ENCODE data around the gene FIBCD1. TPM values are rescaled to one million over a fixed set of nuclear protein-coding genes. Genes with fewer than 3 reads are reported as not detected.
"Not testable (repeated sequence)": the region's sequence is repeated elsewhere in the genome, so short reads cannot be mapped to it uniquely, and the experiment has no call there.

FIBCD1 gene
- total RNA-seq, 1 donor from 2014 or later = 0.53 TPM

- TF ChIP-seq, protein P1, sequence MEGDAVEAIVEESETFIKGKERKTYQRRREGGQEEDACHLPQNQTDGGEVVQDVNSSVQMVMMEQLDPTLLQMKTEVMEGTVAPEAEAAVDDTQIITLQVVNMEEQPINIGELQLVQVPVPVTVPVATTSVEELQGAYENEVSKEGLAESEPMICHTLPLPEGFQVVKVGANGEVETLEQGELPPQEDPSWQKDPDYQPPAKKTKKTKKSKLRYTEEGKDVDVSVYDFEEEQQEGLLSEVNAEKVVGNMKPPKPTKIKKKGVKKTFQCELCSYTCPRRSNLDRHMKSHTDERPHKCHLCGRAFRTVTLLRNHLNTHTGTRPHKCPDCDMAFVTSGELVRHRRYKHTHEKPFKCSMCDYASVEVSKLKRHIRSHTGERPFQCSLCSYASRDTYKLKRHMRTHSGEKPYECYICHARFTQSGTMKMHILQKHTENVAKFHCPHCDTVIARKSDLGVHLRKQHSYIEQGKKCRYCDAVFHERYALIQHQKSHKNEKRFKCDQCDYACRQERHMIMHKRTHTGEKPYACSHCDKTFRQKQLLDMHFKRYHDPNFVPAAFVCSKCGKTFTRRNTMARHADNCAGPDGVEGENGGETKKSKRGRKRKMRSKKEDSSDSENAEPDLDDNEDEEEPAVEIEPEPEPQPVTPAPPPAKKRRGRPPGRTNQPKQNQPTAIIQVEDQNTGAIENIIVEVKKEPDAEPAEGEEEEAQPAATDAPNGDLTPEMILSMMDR (conservative IDR thresholded peaks at IDR 0.05) = no peak
- Mint-ChIP-seq H3K36me3 (no peaks in the 10 kb centered on the region), H3K4me1 (ENCODE audit: unreplicated experiment) (peaks cover 8% of the 10 kb centered on the region), H3K4me3 (no peak overlapping the region), H3K9me3 (no peaks in the 10 kb centered on the region), H3K27ac (no peak overlapping the region), H3K27me3 (peaks cover 5% of the 10 kb centered on the region)
- no peak for DNase-seq (ENCODE audit: extremely low spot score, unreplicated experiment)
These were observed 24.0 kb downstream of the FIBCD1 start for GRCh38 chr9:130915096-130915447.

DNA sequence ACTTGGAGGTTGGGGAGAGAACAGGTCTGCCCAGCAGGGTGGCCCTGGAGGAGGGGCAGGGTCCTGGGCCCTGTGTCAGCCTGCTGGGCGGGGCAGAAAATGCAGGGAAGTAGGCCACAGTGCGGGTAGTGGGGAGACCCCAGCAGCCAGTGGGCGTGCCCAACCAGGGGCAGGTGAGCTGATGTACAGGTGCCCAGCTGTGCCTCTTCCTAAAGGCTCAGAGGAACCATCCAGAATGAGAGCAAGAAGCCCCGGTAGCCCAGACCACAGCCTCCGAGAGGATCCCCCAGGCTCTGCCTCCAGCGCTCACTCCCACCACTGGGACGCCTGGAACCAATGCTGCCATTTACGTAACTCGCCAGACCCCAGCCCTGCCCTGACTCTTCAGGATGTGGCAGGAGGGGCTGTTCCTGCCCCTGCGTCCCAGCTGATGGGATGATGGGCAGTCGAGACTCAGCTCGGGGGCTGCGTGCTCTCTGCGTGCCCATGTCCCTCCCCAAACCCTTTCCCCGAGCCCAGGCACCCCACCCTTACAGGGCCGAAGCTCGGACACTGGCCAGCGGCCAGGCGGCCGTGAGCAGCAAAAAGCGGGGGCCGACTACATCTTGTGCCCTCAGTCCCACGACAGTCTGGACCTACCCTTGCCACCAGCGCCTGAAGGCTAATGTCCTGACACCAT lies 24.5 kb downstream of the FIBCD1 start:
- peaks cover 5% of the 10 kb centered on the region for H3K27me3 Mint-ChIP-seq

DNA sequence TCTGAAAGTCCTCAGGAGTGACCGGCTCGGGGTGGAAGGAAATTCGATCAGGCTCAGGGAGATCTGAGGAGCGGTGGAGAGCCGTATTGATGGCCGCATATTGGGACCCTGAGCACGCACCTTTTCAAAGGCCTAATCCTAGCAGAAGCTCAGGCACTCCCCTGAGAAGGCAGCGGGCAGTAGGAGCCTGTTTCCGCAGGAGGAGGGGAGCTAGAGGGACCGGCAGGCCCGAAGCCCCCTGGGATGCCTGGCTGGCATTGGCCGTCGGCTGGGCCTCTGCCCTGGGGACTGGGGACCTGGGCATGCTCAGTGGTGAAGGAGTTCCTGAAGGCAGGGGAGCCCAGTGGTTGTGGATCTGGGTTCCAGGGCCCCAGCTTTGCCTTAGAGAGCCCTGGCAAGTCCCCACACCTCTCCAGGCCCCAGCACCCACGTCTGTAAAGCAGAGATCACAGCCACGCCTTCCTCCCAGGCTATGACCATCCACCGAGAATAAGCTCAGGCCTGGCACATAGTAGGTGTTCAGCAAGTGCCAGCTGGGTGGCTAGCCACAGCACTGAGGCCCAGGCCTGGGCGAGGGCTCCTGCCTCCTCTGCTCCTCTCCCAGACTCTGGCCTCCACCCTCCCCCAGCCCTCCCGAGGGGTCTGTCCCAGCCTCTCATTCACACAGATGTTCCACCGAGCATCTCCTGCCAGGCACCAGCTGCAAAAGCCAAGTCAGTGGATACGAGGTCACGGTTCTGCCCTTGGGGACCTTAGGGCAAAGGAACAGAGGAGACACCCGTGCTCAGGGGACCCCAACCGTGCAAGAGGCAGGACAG lies 25.2 kb downstream of the FIBCD1 start:
- peaks cover 8% of the 10 kb centered on the region for H3K4me1 Mint-ChIP-seq (ENCODE audit: unreplicated experiment)
- H3K4me3 Mint-ChIP-seq = no peak overlapping the region
- TF ChIP-seq, protein P1 (conservative IDR thresholded peaks at IDR 0.05) = no peak
- peaks cover 5% of the 10 kb centered on the region for H3K27me3 Mint-ChIP-seq
- no peaks in the 10 kb centered on the region for H3K36me3 Mint-ChIP-seq
- no peaks in the 10 kb centered on the region for H3K9me3 Mint-ChIP-seq
- no peak for DNase-seq (ENCODE audit: extremely low spot score, unreplicated experiment)
- no peak overlapping the region for H3K27ac Mint-ChIP-seq

More for the DNA sequence above, 24.5 kb downstream of the FIBCD1 start:
- no peak overlapping the region for H3K4me3 Mint-ChIP-seq
- no peaks in the 10 kb centered on the region for H3K9me3 Mint-ChIP-seq
- H3K36me3 Mint-ChIP-seq = no peaks in the 10 kb centered on the region
- H3K4me1 Mint-ChIP-seq (ENCODE audit: unreplicated experiment) = peaks cover 8% of the 10 kb centered on the region
- no peak overlapping the region for H3K27ac Mint-ChIP-seq
- DNase-seq (ENCODE audit: extremely low spot score, unreplicated experiment) = no peak
- TF ChIP-seq, protein P1 (conservative IDR thresholded peaks at IDR 0.05) = no peak

- DNase-seq (ENCODE audit: extremely low spot score, unreplicated experiment) = no peak
- TF ChIP-seq, protein P1 (conservative IDR thresholded peaks at IDR 0.05) = no peak
- Mint-ChIP-seq H3K36me3 (no peaks in the 10 kb centered on the region), H3K4me1 (ENCODE audit: unreplicated experiment) (peaks cover 8% of the 10 kb centered on the region), H3K4me3 (no peak overlapping the region), H3K9me3 (no peaks in the 10 kb centered on the region), H3K27ac (no peak overlapping the region), H3K27me3 (peaks cover 6% of the 10 kb centered on the region)
These were observed 26.0 kb downstream of the FIBCD1 start for GRCh38 chr9:130912932-130913598.

- H3K27me3 Mint-ChIP-seq = peaks cover 5% of the 10 kb centered on the region
- H3K27ac Mint-ChIP-seq = no peak overlapping the region
- H3K4me1 Mint-ChIP-seq (ENCODE audit: unreplicated experiment) = peaks cover 8% of the 10 kb centered on the region
- no peak for DNase-seq (ENCODE audit: extremely low spot score, unreplicated experiment)
- no peaks in the 10 kb centered on the region for H3K9me3 Mint-ChIP-seq
- no peak overlapping the region for H3K4me3 Mint-ChIP-seq
- TF ChIP-seq, protein P1 (conservative IDR thresholded peaks at IDR 0.05) = no peak
- no peaks in the 10 kb centered on the region for H3K36me3 Mint-ChIP-seq
These were observed 27.6 kb downstream of the FIBCD1 start for GRCh38 chr9:130911254-130912049.

DNA sequence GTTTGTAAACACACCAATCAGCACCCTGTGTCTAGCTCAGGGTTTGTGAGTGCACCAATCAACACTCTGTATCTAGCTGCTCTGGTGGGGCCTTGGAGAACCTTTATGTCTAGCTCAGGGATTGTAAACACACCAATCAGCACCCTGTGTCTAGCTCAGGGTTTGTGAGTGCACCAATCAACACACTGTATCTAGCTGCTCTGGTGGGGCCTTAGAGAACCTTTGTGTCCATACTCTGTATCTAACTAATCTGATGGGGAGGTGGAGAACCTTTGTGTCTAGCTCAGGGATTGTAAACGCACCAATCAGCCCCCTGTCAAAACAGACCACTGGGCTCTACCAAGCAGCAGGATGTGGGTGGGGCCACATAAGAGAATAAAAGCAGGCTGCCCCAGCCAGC lies 28.4 kb downstream of the FIBCD1 start:
- H3K27me3 Mint-ChIP-seq; H3K4me1 Mint-ChIP-seq (ENCODE audit: unreplicated experiment); H3K27ac Mint-ChIP-seq; H3K9me3 Mint-ChIP-seq; DNase-seq (ENCODE audit: extremely low spot score, unreplicated experiment); H3K36me3 Mint-ChIP-seq; H3K4me3 Mint-ChIP-seq: not testable (repeated sequence)

GRCh38 chr9:130910041-130910440 lies 29.0 kb downstream of the FIBCD1 start:
- H3K4me3 Mint-ChIP-seq = not testable (repeated sequence)

More at GRCh38 chr9:130910041-130910440, 29.0 kb downstream of the FIBCD1 start:
- not testable (repeated sequence) for H3K9me3 Mint-ChIP-seq; DNase-seq (ENCODE audit: extremely low spot score, unreplicated experiment); H3K36me3 Mint-ChIP-seq; H3K27me3 Mint-ChIP-seq; H3K4me1 Mint-ChIP-seq (ENCODE audit: unreplicated experiment); H3K27ac Mint-ChIP-seq
